Endothelial cell of umbilical vein (primary cell): Measurements from ENCODE around the gene IL20. TPM values are rescaled to one million over a fixed set of nuclear protein-coding genes. Genes with fewer than 3 reads are reported as not detected.

Source experiments
- BruUV-seq: library from RNA; stranded (reverse); fragments of 400-500 nt; replicated peaks from 2 replicates; lab custom pipeline; 2021; lab: Mats Ljungman, UMichigan
- CTCF ChIA-PET: fragments of 300-600, 350-600 bp; sonication (Branson Sonifier 250); formaldehyde crosslinking; loops from one replicate; lab custom pipeline; 2021; ENCODE audit warnings: antibody characterized with exemption, inconsistent platforms; lab: Charles Lee
- POLR2A ChIA-PET: fragments of 300-600, 350-600 bp; sonication (Branson Sonifier 250); formaldehyde crosslinking; loops from one replicate; lab custom pipeline; 2021; ENCODE audit warnings: antibody characterized with exemption, inconsistent platforms; lab: Charles Lee
- DNase-seq: peaks from one replicate; pipeline ENCODE4 v3.0.0-alpha.2; 2011; ENCODE audit warnings: low read depth, low spot score
- FAIRE-seq: peaks from 2 replicates; lab custom pipeline; 2011; peaks lifted over from hg19 to GRCh38; lab: Jason Lieb, UNC
- H2AFZ ChIP-seq: 2 replicates; pipeline ENCODE4 v1.6.0; 2012; ENCODE audit warnings: low read depth, low read length, control low read depth, inconsistent platforms
- H3K27ac ChIP-seq: 2 replicates; pipeline ENCODE4 v1.5.1; 2011; ENCODE audit warnings: low read depth, mild to moderate bottlenecking, control low read depth, low read length, moderate library complexity; ENCODE audit not compliant: insufficient read depth
- H3K27me3 ChIP-seq, 2 experiments: 2 replicates each; pipeline versions ENCODE4 v1.6.0 to v1.6.1; 2011; ENCODE audit warnings: low read length in 2 of 2, mixed read lengths in 1 of 2; ENCODE audit not compliant: control insufficient read depth in 2 of 2, insufficient read depth in 2 of 2
- H3K36me3 ChIP-seq, 2 experiments: 2 replicates in 1 of 2; 3 replicates in 1 of 2; pipeline ENCODE4 v1.5.1; 2011; ENCODE audit warnings: low read length in 2 of 2, mild to moderate bottlenecking in 1 of 2, moderate library complexity in 1 of 2; ENCODE audit not compliant: control insufficient read depth in 2 of 2, insufficient read depth in 2 of 2; ENCODE audit errors: extremely low read depth in 1 of 2
- H3K4me1 ChIP-seq: 3 replicates; pipeline ENCODE4 v1.5.1; 2011; ENCODE audit warnings: mild to moderate bottlenecking, low read length; ENCODE audit not compliant: control insufficient read depth, insufficient read depth; ENCODE audit errors: extremely low read depth
- H3K4me2 ChIP-seq: 2 replicates; pipeline ENCODE4 v1.6.1; 2011; ENCODE audit warnings: low read length, control low read depth, mixed read lengths; ENCODE audit not compliant: insufficient read depth
- H3K4me3 ChIP-seq, 3 experiments: fragments of 200-600 bp in 1 of 3; sonication (generic), shearing (Covaris generic) in 1 of 3; replicated peaks in 1 of 3; 2 replicates each; pipeline ENCODE4 v1.5.1; 2011 to 2016; ENCODE audit warnings: control low read depth in 3 of 3, low read length in 3 of 3, mild to moderate bottlenecking in 2 of 3, inconsistent platforms in 1 of 3, low read depth in 1 of 3, moderate library complexity in 1 of 3; ENCODE audit not compliant: insufficient read depth in 1 of 3
- H3K79me2 ChIP-seq: 2 replicates; pipeline ENCODE4 v1.6.0; 2012; ENCODE audit warnings: low read length, inconsistent platforms; ENCODE audit not compliant: control insufficient read depth, insufficient read depth
- H3K9ac ChIP-seq: replicated peaks from 2 replicates; pipeline ENCODE3; 2011; ENCODE audit warnings: low read length, control low read depth; ENCODE audit not compliant: insufficient read depth; ENCODE audit errors: extremely low read depth
- H3K9me1 ChIP-seq: replicated peaks from 3 replicates; pipeline ENCODE4 v1.6.0; 2011; ENCODE audit warnings: mild to moderate bottlenecking, low read length; ENCODE audit not compliant: control insufficient read depth, insufficient read depth; ENCODE audit errors: extremely low read depth
- H3K9me3 ChIP-seq: replicated peaks from 2 replicates; pipeline ENCODE4 v1.5.1; 2012; ENCODE audit warnings: low read length, inconsistent platforms; ENCODE audit not compliant: control insufficient read depth, insufficient read depth
- H4K20me1 ChIP-seq: replicated peaks from 2 replicates; pipeline ENCODE3; 2011; ENCODE audit warnings: mild to moderate bottlenecking, low read length; ENCODE audit not compliant: control insufficient read depth, insufficient read depth; ENCODE audit errors: extremely low read depth
- CTCF ChIP-seq, 2 donors: IDR thresholded peaks; 1 replicate in 1 of 2; 2 replicates in 1 of 2; pipeline ENCODE4 v1.5.1; 2011; ENCODE audit warnings: low read length in 2 of 2, mild to moderate bottlenecking in 2 of 2, moderate library complexity in 2 of 2, control low read depth in 1 of 2, inconsistent platforms in 1 of 2, low read depth in 1 of 2; ENCODE audit not compliant: insufficient read depth in 1 of 2; ENCODE audit errors: extremely low read depth in 1 of 2
- EZH2 ChIP-seq: IDR thresholded peaks from 2 replicates; pipeline ENCODE4 v1.6.1; 2012; ENCODE audit warnings: borderline replicate concordance, low read depth, mild to moderate bottlenecking, moderate library complexity, low read length, inconsistent platforms; ENCODE audit not compliant: severe bottlenecking
- FOS ChIP-seq: IDR thresholded peaks from 2 replicates; pipeline ENCODE4 v1.6.1; 2011; ENCODE audit warnings: mild to moderate bottlenecking, low read length, moderate library complexity, borderline replicate concordance; ENCODE audit not compliant: insufficient read depth
- GATA2 ChIP-seq: IDR thresholded peaks from 2 replicates; pipeline ENCODE4 v1.7.0; 2011; ENCODE audit warnings: low read depth, mild to moderate bottlenecking, moderate library complexity, mixed read lengths, low read length; ENCODE audit not compliant: insufficient read length, insufficient read depth
- JUN ChIP-seq: IDR thresholded peaks from 2 replicates; pipeline ENCODE4 v1.6.1; 2011; ENCODE audit warnings: borderline replicate concordance, low read depth; ENCODE audit not compliant: insufficient read length, insufficient read depth
- MAX ChIP-seq: IDR thresholded peaks from 2 replicates; pipeline ENCODE4 v1.6.1; 2011; ENCODE audit not compliant: insufficient read depth, insufficient read length
- MYC ChIP-seq: IDR thresholded peaks from one replicate; pipeline ENCODE4 v1.6.1; 2011; ENCODE audit warnings: mild to moderate bottlenecking, low read depth, low read length
- POLR2A ChIP-seq: IDR thresholded peaks from 2 replicates; pipeline ENCODE4 v1.6.1; 2012; ENCODE audit warnings: low read depth, mild to moderate bottlenecking, control low read depth, low read length
- POLR2AphosphoS5 ChIP-seq: IDR thresholded peaks from 2 replicates; pipeline ENCODE4 v1.6.1; 2012; ENCODE audit warnings: low read depth, mild to moderate bottlenecking, control low read depth, low read length, moderate library complexity; ENCODE audit not compliant: insufficient read depth
- dilution Hi-C: fragments of 300-500 bp; cut with MboI; formaldehyde crosslinking; loops from one replicate; pipeline ENCODE4 v1.15.0; 2019; ENCODE audit warnings: low sequenced_read_pairs; ENCODE audit not compliant: extremely low pct_ligation_motif_present
- intact Hi-C: fragments of 100-400 bp; cut with micrococcal nuclease; formaldehyde crosslinking; loops from one replicate; pipeline ENCODE4 v1.10.0; 2022
- polyA plus RNA-seq, 4 experiments: library from polyadenylated mRNA; depleted of rRNA in 3 of 4; stranded (reverse) in 3 of 4; unstranded in 1 of 4; fragments of >200 nt; gene quantifications; 2 replicates each; pipeline versions ENCODE4 v1.2.1 to v1.2.3, GENCODE V29; 2011 to 2012; ENCODE audit warnings: missing spikeins in 1 of 4
- total RNA-seq: library from RNA; stranded (reverse); gene quantifications from 2 replicates; pipeline ENCODE4 v1.2.3, GENCODE V29; 2021

The IL20 gene
- total and polyA plus RNA-seq, 2 donors (not counting 3 experiments of a cell fraction or from before 2014, with no cell fraction given), result not detected

- CTCF ChIA-PET, result no interaction called here
- FAIRE-seq, result no peak
Measured at GRCh38 chr1:206850401-206850800, 15.0 kb upstream of the IL20 start.

More at GRCh38 chr1:206850401-206850800, 15.0 kb upstream of the IL20 start:
- intact Hi-C loops, result no loop called here
- dilution Hi-C loops, result no loop called here
- H3K9ac ChIP-seq, result no peak overlapping the region
- POLR2A ChIA-PET, result no interaction called here
- H3K4me2 ChIP-seq, result no peak overlapping the region
- no peaks in the 10 kb centered on the region for H3K36me3 ChIP-seq
- H4K20me1 ChIP-seq, result no peaks in the 10 kb centered on the region
- TF ChIP-seq POLR2A (no peak), MAX (no peak), POLR2AphosphoS5 (no peak), JUN (no peak), FOS (no peak), MYC (no peak), EZH2 (no peak), GATA2 (no peak), CTCF (IDR thresholded peaks at IDR 0.05; ENCODE audit: extremely low read depth in 1 of 2, insufficient read depth in 1 of 2, low read depth in 1 of 2, low read length in 2 of 2) (no peak)
- H3K4me1 ChIP-seq, result no peaks in the 10 kb centered on the region
- no peaks in the 10 kb centered on the region for H3K9me3 ChIP-seq
- H2AFZ ChIP-seq, result no peak overlapping the region
- no peak overlapping the region for H3K27ac ChIP-seq
- H3K9me1 ChIP-seq, result no peaks in the 10 kb centered on the region
- peaks cover 0 to 3% of the 10 kb centered on the region in 2 experiments for H3K27me3 ChIP-seq
- H3K4me3 ChIP-seq, result no peak overlapping the region
- DNase-seq, result no peak
- no peaks in the 10 kb centered on the region for H3K79me2 ChIP-seq
- no TSS peak for BruUV-seq
